GM19468 (cell line): ENCODE measurements around the gene CAD.
"Not testable (repeated sequence)": the region's sequence is repeated elsewhere in the genome, so short reads cannot be mapped to it uniquely, and the experiment has no call there.

ENCODE experiments used
- ATAC-seq: cut with Tn5 transposase; IDR thresholded peaks from one replicate; pipeline ENCODE4 v1.9.1; 2021; ENCODE audit warnings: mild to moderate bottlenecking, moderate library complexity, moderate number of reproducible peaks; ENCODE audit not compliant: unreplicated experiment; ENCODE audit errors: extremely low read depth

Gene CAD

GRCh38 chr2:27272537-27273522 is 55.7 kb downstream of the CAD start:
- ATAC-seq, result not testable (repeated sequence)

DNA sequence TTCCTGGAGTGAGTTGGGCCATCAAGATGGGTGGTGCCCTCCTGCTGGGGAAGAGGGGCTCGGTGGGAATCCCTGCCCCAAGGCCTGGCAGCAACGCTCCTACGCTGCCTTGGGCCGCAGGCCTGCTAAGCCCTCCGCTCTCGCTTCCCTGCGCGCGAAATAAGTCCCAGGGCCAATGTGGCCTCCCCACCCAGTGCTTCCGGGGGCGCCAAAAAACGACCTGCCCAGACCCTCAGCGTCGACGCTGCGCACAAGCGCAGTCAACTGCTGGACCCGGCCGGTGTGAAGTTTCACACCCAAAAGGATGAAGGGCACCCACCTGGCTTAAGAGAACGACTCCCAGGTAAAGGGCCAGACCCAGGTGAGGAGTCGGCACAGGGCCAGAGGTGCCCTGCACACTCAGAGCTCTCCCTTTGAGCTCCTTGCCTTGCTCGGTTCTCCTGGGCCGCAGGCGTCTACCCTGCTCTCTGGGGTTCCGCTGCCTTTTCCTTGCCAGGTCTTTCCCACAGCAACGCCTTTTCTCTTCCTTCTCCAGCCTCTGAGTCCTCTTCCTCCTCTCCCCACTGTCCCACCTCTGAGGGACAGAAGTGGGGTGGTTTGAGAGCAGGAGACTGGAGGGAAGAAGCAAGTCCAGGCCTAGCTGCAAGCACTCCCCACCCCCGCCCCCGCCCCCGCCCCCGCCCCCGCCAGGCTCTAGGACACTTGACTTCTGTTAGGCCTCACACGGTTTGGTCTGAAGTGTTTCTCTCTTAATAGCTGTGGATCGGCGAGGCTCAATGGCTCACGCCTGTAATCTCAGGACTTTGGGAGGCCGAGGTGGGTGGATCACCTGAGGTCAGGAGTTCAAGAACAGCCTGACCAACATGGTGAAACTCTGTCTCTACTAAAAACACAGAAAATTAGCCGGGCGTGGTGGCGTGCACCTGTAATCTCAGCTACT is 58.3 kb downstream of the CAD start, which contains the start of gene DNAJC5G:
DNAJC5G (plus strand) TSS at position 223 of the 940 bp plus-strand sequence. CDS start 1,296 bp downstream, outside the sequence.
- ATAC-seq, result no peak

GRCh38 chr2:27278010-27278409 is 60.8 kb downstream of the CAD start:
- ATAC-seq, result no peak

DNA sequence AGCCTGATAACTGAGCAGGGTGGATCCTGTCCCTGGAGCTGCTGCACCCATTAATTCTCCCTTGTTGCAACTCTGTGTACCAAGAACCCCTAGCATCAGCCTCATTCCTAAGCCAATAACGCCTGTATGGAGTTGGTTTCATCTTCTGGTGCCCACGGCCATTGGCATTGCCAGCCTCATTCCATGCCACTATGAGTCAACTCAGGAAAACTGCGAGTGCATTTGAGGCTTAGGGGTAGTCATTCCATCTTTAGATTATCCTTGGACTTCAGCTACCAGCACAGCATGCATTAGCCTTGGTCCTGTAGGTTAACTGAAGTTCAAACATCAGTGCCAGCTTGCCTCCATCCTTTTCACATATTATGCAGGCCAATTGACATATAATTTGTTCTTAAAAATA is 63.7 kb downstream of the CAD start:
- no peak for ATAC-seq

- ATAC-seq, result no peak
These were observed 64.3 kb downstream of the CAD start for GRCh38 chr2:27281442-27281841.

- no peak for ATAC-seq
These were observed 64.8 kb downstream of the CAD start, which contains the start of gene TRIM54 for GRCh38 chr2:27281855-27282559. Gene TRIM54, plus strand, starts transcription at chr2:27282429. Its CDS starts 303 bp downstream, at chr2:27282732.

DNA sequence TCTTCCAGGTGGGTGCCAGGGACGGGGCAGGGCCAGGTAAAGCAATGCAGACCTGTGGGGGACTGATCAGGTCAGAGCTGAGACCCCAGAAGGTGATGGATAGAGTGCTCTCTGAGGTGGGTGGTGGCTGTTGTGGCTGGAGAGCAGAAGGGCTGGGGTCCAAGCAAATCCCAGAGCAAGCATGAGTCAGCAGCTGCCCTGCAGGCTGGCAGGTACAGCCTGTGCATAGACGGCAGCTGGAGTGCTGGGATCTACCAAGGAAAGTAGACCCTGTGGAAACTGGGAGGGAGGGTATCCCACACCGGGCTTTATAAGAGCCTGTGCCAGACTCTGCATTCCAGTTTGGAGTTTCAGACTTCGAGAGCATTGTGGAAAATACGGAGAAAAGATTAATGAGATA is 65.7 kb downstream of the CAD start:
- no peak for ATAC-seq

DNA sequence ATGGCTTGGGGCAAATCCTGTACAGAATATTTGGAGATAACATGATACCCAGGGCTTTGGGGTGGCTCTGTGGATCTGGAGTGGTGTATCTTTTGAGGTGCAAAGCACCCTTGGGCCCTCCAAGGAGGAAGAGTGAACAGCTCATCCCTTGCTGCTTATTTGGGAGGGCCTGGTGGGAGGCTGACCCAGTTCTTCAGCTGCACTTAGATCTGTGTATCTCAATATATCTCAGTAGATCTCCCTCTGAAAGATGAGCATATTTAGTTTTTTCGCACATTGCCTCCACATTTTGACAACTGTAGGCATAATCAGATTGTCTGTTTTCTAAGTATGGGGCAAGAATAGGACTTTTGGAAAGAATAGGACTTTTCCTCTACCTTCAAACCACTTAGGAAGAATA is 67.8 kb downstream of the CAD start:
- ATAC-seq, result no peak

DNA sequence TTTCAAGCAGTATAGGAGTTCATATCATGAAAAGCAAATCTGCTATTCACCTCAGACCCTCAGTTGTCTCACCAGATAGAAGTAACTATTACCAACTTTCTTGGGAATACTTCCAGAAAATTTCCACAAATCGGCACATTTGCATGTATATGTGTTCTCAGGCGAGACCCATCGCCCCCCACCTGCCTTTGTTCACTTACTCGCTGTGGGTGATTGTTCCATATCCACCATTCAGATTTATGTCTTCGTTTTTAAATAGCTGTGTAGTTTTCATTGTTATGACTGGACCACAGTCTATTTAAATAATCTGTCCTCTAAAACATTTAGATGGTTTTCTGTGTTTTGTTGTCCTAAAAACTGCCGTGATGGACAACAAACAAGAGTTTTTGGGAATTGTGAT is 68.3 kb downstream of the CAD start:
- no peak for ATAC-seq

DNA sequence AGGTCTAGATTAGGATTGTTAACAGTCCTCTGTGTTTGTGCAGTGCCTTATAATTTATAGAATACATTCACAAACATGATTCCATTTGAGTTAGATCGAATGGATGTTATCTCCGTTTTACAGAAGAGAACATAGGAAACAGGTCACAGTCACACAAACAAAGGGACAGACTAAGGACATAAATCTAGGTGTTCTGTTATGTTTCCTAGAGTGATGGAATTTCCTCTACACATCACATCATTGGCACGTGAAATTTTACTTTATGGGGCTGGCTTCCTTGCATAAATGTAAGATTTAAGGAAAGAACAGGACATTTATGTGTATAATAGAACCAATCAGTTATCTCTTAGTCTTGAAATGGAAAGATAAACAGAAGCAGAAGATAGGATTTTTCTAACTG is 71.4 kb downstream of the CAD start:
- no peak for ATAC-seq

DNA sequence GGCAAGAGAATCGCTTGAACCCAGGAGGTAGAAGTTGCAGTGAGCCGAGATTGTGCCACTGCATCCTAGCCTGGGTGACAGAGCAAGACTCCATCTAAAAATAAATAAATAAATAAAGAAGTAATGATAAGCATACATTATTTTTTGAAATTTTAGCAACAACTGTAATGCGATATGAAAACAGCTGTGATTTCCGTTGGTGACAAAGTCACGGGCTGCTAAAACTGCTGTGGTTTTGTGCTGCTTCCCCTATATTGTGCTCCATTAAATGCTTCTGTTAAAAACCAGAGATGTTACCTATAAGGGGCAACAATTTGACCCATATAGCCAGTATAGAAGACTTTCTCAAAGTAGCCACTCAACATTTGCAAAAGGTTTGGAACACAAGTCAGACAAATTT is 73.4 kb downstream of the CAD start:
- ATAC-seq, result no peak

- no peak for ATAC-seq
These were observed 74.7 kb downstream of the CAD start for GRCh38 chr2:27291865-27292264.
